Epithelial cell of esophagus (primary cell): ENCODE results near the gene ADGRG3.

Experiments
- DNase-seq: peaks from one replicate; pipeline ENCODE4 v3.0.0; 2010; ENCODE audit warnings: low read depth
- H3K4me3 ChIP-seq: 2 replicates; pipeline ENCODE4 v1.5.1; 2011; ENCODE audit warnings: mild to moderate bottlenecking, low read length, control low read depth
- TF ChIP-seq, protein P1 (sequence below): IDR thresholded peaks from 2 replicates; pipeline ENCODE4 v1.5.1; 2011; ENCODE audit warnings: low read depth, mild to moderate bottlenecking, low read length, control low read depth, inconsistent platforms; ENCODE audit not compliant: insufficient read depth; ENCODE audit errors: missing control alignments

Gene ADGRG3

DNA sequence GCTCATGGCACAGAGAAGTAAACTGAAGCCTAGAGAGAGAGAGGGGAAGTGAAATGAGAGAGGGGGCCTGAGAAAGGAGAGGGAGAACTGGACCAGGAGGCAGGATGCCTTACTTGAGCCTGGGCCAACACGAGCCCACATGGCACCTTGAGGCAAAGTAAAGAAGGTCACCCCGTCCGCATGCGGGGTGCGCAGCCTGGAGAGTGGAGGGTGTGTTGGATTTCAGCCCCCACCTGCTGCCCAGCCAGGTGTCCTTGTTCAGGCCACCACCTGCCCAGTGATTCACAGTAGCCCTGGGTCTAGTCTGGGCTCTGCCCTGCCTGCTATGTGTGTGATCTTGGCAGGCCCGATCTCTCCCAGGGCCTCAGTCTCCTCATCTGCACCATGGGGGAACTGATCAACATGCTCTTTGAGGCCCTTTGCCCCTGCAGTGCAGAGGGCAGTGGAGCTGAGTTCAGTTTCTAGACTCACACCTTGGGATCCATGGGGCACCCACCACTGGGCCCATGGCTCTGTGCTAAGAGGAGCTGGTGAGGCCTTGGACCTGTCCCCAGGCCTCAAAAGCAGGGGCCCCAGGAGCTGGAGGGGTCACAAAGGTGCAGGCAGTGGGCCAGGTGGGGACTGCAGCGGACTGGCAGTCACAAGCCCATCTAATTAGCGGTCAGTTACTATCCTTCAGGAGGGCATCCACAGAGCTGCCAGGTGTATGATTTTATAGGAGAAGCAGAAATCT lies 16.7 kb downstream of the ADGRG3 start:
- H3K4me3 ChIP-seq, result no peak overlapping the region
- no peak for DNase-seq
- TF ChIP-seq, protein P1, sequence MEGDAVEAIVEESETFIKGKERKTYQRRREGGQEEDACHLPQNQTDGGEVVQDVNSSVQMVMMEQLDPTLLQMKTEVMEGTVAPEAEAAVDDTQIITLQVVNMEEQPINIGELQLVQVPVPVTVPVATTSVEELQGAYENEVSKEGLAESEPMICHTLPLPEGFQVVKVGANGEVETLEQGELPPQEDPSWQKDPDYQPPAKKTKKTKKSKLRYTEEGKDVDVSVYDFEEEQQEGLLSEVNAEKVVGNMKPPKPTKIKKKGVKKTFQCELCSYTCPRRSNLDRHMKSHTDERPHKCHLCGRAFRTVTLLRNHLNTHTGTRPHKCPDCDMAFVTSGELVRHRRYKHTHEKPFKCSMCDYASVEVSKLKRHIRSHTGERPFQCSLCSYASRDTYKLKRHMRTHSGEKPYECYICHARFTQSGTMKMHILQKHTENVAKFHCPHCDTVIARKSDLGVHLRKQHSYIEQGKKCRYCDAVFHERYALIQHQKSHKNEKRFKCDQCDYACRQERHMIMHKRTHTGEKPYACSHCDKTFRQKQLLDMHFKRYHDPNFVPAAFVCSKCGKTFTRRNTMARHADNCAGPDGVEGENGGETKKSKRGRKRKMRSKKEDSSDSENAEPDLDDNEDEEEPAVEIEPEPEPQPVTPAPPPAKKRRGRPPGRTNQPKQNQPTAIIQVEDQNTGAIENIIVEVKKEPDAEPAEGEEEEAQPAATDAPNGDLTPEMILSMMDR, result no peak

DNA sequence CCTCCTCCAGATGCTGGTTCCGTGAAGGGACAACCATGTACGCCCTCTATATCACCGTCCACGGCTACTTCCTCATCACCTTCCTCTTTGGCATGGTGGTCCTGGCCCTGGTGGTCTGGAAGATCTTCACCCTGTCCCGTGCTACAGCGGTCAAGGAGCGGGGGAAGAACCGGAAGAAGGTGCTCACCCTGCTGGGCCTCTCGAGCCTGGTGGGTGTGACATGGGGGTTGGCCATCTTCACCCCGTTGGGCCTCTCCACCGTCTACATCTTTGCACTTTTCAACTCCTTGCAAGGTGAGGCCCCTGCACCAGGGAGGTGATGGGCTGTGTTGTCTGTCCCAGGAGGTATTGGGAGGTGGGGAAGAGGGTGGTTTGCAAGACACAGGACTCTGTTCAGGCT lies 17.5 kb downstream of the ADGRG3 start:
- DNase-seq, result no peak
- TF ChIP-seq, protein P1, result no peak
- H3K4me3 ChIP-seq, result no peak overlapping the region

DNA sequence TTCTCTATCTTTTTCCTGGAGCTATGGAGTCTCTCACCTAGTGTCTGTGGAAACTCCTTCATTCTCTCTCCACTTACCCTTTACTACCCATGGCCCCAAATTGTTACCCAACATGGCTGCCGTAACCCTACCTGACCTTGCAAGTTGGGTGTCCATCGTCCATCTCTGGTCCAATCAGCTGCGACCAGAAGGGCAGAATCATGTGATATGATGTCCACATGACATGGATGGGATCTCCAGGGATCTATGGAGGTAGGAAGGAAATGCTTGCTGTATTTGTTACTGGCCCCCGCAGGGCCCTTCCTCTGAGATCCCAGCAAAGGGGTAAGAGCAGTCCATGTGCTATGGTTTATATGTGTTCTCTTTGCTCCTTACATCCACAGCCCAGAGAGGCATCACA lies 18.5 kb downstream of the ADGRG3 start:
- H3K4me3 ChIP-seq, result no peak overlapping the region
- TF ChIP-seq, protein P1, result no peak
- DNase-seq, result no peak

DNA sequence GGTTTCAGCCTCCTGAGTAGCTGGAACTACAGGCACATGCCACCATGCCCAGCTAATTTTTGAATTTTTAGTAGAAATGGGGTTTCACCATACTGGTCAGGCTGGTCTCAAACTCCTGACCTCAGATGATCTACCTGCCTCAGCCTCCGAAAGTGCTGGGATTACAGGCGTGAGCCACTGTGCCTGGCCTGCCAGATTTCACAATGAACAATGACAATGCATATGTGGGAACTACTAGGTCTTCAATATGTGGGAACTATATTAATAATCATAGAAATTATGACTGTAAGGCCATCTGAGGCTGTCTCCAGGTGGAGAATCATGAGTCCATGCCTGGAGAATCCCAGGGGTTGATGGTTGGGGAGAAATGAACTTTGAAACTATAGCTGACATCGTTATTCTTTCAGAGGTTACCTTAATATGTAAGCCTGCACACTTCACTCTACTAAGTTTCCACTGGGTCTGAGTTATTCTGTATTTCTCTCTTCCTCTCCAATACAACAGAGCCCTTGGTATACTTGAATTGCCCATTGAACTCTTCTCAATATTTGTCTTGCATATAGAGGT lies 19.3 kb downstream of the ADGRG3 start:
- TF ChIP-seq, protein P1, result no peak
- no peak for DNase-seq
- H3K4me3 ChIP-seq, result no peak overlapping the region

DNA sequence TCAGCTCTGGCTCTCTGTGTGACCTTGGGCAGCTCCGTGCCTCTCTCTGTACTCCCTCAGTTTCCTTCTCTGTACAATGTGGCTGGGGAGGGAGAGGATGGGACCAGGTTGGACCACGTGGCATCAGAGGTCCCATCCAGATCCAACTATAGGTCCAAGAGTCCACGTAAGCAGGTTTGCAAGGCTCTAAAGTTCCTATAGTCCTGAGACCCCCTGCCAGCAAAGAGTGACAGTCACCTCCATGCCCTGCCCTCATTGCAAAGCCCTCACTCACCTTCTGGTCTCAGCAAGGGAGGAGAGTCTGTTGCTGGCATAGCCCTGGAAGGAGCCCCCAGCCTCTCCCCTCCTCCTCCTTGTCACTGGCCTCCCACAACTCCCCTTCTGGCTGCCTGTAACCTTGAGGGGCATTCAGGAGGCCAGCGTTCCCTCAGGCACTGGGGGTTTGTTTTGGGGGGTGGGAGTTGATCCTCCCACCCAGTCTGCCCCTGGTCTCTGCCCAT lies 20.4 kb downstream of the ADGRG3 start:
- TF ChIP-seq, protein P1, result no peak
- DNase-seq, result no peak
- H3K4me3 ChIP-seq, result no peak overlapping the region

DNA sequence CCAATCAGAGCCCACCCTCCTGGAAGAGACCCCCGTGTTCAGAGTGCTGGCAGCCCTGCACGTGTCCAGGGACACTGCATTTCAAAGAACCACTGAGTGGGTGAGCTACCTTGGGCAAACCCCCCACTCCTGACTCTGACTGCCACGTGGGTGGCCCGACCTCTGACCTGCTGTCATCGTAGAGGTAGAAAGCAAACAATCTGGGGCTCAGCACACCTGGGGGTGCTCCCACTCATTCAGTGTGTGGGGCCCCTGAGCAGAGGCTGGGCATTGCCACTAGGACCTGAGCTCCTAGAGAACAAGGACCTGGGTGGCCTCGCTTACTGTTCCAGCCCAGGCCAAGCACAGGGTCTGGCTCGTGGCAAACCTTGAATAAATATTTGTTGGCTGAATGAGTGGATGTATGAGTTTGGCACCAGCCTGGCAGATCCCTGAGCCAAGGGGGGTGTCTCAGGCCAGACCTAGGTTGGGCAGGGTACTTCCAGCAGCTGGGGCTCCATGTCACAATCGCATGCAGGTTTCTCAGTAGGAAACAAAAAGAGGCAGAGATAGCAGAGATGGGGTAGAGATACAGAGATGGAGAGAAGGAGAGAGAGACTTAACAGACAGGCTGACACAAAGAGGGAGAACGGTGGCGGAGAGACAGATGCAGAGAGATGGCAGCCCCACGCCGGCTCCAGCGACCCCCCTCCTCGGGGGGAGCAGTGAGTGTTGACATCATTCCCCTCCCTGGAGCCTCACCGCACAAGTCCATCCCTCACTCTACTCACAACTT lies 21.1 kb downstream of the ADGRG3 start:
- no peak for DNase-seq
- no peak overlapping the region for H3K4me3 ChIP-seq
- TF ChIP-seq, protein P1, result no peak
